Loucy (cell line): ENCODE results near the gene OTUB2.

Experiments used
- CTCF ChIP-seq: fragments of 200-600 bp; sonication (generic); conservative IDR thresholded peaks from 2 replicates; pipeline ENCODE4 v1.5.1; 2014; ENCODE audit warnings: mild to moderate bottlenecking, antibody characterized with exemption, low read length
- EZH2phosphoT487 ChIP-seq: fragments of 200-600 bp; IDR thresholded peaks from 2 replicates; pipeline ENCODE4 v1.6.1; 2018; ENCODE audit warnings: antibody characterized with exemption, mild to moderate bottlenecking, moderate library complexity, borderline replicate concordance

GRCh38 chr14:94009767-94010166 is 16.4 kb upstream of the OTUB2 start:
- TF ChIP-seq EZH2phosphoT487 (no peak), CTCF (no peak)
